GM18520 (cell line): ENCODE results near the gene SLCO2B1.

Experiments
- ATAC-seq: cut with Tn5 transposase; IDR thresholded peaks from one replicate; pipeline ENCODE4 v1.9.1; 2021; ENCODE audit not compliant: unreplicated experiment

The SLCO2B1 gene

GRCh38 chr11:75244052-75244814 is 93.3 kb downstream of the SLCO2B1 start:
- no peak for ATAC-seq

GRCh38 chr11:75245356-75246005 is 94.6 kb downstream of the SLCO2B1 start:
- ATAC-seq: no peak

- no peak for ATAC-seq
These were observed 95.2 kb downstream of the SLCO2B1 start for GRCh38 chr11:75246006-75246670.

DNA sequence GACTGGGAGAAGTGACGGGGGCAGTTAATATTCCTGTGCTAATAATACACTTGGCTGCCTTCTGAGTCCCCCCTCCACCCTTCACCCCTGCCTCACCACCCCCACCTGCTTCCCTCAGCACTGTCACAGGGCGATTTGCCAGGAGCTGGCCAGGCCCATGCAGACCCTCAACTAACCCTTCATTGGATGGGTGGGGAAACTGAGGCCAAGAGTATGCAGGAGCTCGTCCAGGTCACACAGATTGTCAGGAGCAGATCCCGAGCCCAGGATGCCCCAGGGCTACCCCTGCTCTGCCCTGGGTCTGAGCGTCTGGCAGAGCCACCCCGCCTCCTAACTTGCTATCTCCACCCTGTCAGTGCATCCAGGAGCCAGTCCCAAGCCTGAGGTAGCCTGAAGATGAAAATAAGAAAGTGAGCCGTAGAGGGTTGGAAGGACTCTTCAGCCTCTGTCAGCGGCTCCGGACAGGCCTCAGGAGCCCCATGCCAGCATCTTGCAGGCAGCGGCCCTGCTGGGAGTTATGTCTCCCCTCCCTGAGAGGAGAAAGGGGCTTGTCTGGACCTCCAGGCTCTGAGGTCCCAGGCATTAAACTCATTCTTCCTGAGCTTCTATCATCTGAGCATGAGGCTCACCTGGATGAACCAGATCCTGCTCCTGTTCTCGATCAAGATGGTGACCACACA is 95.9 kb downstream of the SLCO2B1 start:
- no peak for ATAC-seq

DNA sequence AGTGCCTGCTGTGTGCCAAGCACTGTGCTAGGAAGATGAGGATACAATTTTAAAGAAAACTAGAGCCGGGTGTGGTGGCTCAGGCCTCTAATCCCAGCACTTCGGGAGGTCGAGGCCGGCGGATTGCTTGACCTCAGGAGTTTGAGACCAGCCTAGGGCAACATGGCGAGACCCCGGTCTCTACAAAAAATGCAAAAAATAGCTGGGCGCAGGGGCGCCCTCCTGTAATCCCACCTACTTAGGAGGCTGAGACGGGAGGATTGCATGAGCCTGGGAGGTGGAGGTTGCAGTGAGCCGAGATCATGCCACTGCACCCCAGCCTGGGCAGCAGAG is 98.0 kb downstream of the SLCO2B1 start:
- no peak for ATAC-seq

GRCh38 chr11:75249704-75250103 is 98.8 kb downstream of the SLCO2B1 start:
- ATAC-seq: no peak

DNA sequence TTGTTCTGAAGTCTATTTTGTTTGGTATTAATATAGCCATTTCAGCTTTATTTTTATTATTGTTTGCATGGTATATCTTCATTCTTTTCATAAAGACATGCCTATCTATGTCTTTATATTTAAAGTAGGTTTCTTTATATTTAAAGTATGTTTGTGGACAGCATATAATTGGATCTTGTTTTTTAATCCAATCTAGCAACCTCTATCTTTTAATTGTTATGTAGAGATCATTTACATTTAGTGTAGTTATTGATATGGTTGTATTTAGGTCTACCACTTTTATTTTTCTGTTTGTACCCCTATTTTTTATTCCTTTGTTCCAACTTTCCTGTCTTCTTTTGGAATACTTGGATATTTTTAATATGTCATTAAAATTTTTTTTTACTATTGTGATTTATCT is 103.4 kb downstream of the SLCO2B1 start:
- ATAC-seq: no peak
